ENCODE data around the gene CERS5.

The CERS5 gene, protein sequence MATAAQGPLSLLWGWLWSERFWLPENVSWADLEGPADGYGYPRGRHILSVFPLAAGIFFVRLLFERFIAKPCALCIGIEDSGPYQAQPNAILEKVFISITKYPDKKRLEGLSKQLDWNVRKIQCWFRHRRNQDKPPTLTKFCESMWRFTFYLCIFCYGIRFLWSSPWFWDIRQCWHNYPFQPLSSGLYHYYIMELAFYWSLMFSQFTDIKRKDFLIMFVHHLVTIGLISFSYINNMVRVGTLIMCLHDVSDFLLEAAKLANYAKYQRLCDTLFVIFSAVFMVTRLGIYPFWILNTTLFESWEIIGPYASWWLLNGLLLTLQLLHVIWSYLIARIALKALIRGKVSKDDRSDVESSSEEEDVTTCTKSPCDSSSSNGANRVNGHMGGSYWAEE

GRCh38 chr12:50167049-50167828, at the start of gene CERS5:
CERS5 (minus strand) TSS chr12:50167369; CDS start chr12:50167297, 72 bp downstream.
- H3K4me3 ChIP-seq (ENCODE audit: low read depth, low read length), result peak within 1 kb of the TSS; percentile 88
- TF ChIP-seq, protein P1, sequence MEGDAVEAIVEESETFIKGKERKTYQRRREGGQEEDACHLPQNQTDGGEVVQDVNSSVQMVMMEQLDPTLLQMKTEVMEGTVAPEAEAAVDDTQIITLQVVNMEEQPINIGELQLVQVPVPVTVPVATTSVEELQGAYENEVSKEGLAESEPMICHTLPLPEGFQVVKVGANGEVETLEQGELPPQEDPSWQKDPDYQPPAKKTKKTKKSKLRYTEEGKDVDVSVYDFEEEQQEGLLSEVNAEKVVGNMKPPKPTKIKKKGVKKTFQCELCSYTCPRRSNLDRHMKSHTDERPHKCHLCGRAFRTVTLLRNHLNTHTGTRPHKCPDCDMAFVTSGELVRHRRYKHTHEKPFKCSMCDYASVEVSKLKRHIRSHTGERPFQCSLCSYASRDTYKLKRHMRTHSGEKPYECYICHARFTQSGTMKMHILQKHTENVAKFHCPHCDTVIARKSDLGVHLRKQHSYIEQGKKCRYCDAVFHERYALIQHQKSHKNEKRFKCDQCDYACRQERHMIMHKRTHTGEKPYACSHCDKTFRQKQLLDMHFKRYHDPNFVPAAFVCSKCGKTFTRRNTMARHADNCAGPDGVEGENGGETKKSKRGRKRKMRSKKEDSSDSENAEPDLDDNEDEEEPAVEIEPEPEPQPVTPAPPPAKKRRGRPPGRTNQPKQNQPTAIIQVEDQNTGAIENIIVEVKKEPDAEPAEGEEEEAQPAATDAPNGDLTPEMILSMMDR (conservative IDR thresholded peaks at IDR 0.05; ENCODE audit: low read depth, low read length), result no peak
- peak; percentile 99 for DNase-seq (ENCODE audit: low read depth)

DNA sequence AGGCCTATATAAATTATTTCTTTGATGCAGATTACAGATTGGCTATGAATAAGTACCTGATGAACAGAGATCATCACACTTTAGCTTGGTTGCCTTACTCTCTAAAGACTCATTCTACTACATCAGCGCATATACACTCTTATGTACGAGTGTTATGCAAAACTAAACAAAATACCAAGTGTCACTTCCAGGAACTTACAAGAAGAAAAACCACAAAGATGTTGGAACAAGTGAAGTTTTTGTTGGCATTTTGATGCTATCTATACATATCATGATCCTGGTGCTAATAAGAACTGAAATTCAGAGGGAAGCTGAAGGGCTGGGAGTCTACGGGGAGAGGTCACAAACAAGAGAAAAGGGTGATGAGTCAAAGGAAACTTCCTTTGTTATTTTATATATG, 47.9 kb upstream of the CERS5 start:
- TF ChIP-seq, protein P1 (conservative IDR thresholded peaks at IDR 0.05; ENCODE audit: low read depth, low read length), result no peak
- no peak overlapping the region for H3K4me3 ChIP-seq (ENCODE audit: low read depth, low read length)
- peak; percentile 71 for DNase-seq (ENCODE audit: low read depth)

DNA sequence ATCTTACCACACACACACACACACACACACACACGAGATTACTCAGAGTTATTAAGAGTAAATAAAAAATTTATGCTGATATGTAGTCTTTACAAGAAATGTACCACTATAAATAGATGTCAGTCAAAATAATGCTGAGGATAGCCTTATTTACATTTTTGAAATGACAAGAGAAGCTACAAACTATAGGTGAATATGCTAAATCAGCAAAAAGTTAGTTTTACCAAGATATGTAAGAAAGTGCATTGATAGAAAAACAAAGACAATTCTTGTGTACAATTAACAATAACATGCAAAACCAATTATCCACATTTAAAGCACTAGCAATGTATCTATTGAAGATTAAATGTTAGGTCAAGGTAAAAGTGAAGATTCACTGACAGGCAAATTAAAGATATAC, 46.8 kb upstream of the CERS5 start:
- DNase-seq (ENCODE audit: low read depth), result no peak
- H3K4me3 ChIP-seq (ENCODE audit: low read depth, low read length), result no peak overlapping the region
- TF ChIP-seq, protein P1 (conservative IDR thresholded peaks at IDR 0.05; ENCODE audit: low read depth, low read length), result no peak

DNA sequence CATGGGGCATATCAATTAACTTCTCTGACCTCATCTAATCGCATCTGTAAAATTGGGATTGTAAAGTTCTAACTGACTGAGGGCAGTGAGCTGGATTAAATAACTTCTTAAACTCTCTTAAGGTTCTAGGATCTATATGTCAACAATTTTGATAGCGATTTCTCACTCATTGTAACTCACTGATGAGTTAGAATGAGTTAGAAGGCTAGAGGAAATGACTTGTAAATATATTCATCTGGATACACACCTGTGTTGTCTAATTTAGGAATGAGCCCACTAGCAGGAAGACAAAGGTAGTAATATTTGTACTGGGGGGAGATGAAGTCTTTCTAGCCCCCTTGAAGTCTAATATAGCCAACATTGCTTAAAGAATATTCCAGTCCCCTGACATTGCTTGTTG, 46.3 kb upstream of the CERS5 start:
- no peak overlapping the region for H3K4me3 ChIP-seq (ENCODE audit: low read depth, low read length)
- TF ChIP-seq, protein P1 (conservative IDR thresholded peaks at IDR 0.05; ENCODE audit: low read depth, low read length), result no peak
- DNase-seq (ENCODE audit: low read depth), result no peak

DNA sequence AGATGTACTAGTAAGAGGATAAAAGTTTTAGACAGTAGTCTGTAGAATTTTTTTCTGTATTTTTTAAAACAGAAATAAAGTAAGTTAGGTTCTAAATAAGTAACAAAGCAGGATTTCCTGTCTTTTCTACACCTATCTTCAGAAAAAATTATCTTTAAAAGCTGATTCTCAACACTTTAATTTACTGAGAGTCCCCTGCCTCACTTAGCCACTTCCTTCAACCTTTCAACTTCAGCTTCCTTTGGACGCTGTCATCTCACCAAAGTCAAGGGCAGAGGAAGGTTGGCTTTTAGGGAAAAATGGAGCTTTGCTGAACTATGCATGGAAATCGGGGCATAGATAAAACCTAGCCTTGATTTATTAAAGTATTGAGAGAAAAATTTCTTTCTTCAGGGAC, 44.9 kb upstream of the CERS5 start:
- TF ChIP-seq, protein P1 (conservative IDR thresholded peaks at IDR 0.05; ENCODE audit: low read depth, low read length), result no peak
- DNase-seq (ENCODE audit: low read depth), result no peak
- H3K4me3 ChIP-seq (ENCODE audit: low read depth, low read length), result no peak overlapping the region

DNA sequence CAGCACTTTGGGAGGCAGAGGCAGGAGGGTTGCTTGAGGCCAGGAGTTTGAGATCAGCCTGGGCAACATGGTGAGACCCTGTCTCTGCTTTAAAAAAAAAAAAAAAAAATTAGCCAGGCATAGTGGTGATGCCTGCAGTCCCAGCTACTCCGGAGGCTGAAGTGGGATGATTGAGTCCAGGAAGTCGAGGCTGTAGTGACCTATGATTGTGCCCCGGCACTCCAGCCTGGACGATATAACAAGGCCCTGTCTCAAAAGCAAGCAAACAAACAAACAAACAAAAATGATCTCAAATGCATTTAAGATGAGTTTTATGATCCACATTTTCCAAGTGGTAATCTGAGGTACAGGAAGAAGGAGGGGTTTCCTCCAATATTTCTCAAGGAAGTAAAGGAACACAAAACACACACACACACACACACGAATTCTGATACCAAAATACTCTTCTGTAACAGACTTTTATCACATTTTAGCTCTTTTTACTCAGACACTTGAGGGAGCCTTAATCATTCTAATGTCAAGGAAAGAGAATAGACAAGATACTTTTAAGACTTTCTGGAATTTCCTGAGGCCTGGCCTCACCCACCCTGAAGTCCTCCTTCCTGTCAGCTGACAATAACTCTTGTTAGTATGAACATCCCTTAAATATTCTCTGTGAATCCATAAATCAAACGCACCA, 44.4 kb upstream of the CERS5 start:
- DNase-seq (ENCODE audit: low read depth), result peak; percentile 75
- no peak overlapping the region for H3K4me3 ChIP-seq (ENCODE audit: low read depth, low read length)
- TF ChIP-seq, protein P1 (conservative IDR thresholded peaks at IDR 0.05; ENCODE audit: low read depth, low read length), result peak; percentile 19
